ENCODE data around the gene CLDN19.
"Not testable (repeated sequence)": the region's sequence is repeated elsewhere in the genome, so short reads cannot be mapped to it uniquely, and the experiment has no call there.

CLDN19 gene

GRCh38 chr1:42734201-42735035 is 5.6 kb downstream of the CLDN19 start:
- TF ChIP-seq, protein P1, sequence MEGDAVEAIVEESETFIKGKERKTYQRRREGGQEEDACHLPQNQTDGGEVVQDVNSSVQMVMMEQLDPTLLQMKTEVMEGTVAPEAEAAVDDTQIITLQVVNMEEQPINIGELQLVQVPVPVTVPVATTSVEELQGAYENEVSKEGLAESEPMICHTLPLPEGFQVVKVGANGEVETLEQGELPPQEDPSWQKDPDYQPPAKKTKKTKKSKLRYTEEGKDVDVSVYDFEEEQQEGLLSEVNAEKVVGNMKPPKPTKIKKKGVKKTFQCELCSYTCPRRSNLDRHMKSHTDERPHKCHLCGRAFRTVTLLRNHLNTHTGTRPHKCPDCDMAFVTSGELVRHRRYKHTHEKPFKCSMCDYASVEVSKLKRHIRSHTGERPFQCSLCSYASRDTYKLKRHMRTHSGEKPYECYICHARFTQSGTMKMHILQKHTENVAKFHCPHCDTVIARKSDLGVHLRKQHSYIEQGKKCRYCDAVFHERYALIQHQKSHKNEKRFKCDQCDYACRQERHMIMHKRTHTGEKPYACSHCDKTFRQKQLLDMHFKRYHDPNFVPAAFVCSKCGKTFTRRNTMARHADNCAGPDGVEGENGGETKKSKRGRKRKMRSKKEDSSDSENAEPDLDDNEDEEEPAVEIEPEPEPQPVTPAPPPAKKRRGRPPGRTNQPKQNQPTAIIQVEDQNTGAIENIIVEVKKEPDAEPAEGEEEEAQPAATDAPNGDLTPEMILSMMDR (IDR thresholded peaks at IDR 0.05; ENCODE audit: extremely low read depth, missing control alignments), result no peak
- no peak for DNase-seq (ENCODE audit: low spot score)

DNA sequence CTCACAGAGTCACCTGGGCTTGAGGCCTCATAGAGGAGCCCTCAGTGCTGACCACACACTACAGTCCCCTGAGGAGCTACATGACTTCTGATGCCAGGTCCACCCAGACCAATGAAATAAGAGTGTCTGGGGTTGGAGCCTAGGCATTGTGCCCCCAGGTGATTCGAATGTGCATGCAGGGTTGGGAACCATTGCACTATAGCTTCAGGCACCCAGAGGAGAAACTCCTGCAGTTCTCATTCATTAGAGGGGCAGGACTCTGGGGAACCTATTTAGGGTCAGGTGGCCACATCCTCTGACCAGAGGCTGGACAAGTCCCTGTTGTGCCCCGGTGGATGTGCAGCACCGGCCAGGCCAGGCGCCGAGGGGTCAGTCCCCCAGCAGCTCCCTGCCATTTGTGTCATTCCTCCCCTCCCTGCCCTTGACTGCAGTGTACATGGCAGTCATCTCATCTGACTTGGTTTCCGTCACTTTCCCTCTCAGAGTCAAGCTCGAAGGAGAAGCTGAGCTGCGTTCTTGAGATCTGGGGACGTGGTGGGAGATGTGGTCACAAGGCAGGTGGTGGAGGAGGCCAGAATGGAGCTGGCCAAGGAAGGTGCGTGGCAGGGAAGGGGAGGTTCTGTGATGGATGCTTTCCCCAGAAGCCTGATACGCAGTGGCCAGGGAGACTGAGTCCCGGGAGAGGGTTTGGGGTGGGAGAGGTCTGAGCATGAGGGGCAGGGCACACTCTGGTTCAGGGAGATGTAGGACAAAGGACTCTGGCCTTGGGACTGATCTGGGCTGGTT is 6.4 kb downstream of the CLDN19 start:
- no peak for DNase-seq (ENCODE audit: low spot score)
- TF ChIP-seq, protein P1 (IDR thresholded peaks at IDR 0.05; ENCODE audit: extremely low read depth, missing control alignments), result no peak

GRCh38 chr1:42732126-42732680 is 7.8 kb downstream of the CLDN19 start:
- no peak for DNase-seq (ENCODE audit: low spot score)
- TF ChIP-seq, protein P1 (IDR thresholded peaks at IDR 0.05; ENCODE audit: extremely low read depth, missing control alignments), result no peak

GRCh38 chr1:42731585-42731984 is 8.5 kb downstream of the CLDN19 start:
- no peak for DNase-seq (ENCODE audit: low spot score)
- TF ChIP-seq, protein P1 (IDR thresholded peaks at IDR 0.05; ENCODE audit: extremely low read depth, missing control alignments), result no peak

DNA sequence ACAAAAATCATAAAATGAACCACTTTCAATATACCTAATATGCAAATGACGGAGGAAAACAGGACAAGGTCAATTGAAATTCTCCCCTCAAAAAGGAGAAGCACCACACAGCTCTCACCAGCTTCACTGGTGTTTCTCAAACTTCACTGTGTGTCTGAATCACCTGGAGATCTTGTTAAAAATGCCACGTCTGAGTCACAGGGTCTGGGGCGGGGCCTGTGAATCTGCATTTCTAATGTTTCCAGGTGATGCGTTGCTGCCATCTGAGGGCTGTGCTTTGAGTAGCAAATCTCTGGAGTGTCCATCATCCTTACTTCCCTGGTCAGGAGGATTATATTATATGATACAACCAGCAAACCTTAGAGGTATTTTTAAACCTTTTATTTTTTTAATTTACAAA is 9.0 kb downstream of the CLDN19 start:
- TF ChIP-seq, protein P1 (IDR thresholded peaks at IDR 0.05; ENCODE audit: extremely low read depth, missing control alignments), result no peak
- DNase-seq (ENCODE audit: low spot score), result peak; percentile 21

DNA sequence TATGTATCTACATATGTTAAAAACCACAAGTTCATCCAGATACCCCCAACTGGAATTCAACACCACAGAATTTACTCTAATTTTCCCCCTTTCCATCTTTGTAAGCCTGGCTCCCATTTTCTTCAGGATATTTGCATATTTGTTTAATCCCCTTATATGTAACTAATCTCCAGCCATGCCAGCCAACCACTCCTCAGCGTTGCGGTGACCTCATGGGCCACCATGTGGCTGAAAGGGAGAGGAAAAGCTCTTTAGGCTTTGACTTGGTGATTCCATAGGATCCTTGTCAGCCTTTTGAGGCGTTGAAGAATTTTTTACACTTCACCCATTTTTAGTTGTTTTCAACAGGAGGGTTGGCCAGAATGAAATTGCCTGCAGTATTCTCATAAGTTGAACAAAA is 10.0 kb downstream of the CLDN19 start:
- TF ChIP-seq, protein P1 (IDR thresholded peaks at IDR 0.05; ENCODE audit: extremely low read depth, missing control alignments), result no peak
- no peak for DNase-seq (ENCODE audit: low spot score)

DNA sequence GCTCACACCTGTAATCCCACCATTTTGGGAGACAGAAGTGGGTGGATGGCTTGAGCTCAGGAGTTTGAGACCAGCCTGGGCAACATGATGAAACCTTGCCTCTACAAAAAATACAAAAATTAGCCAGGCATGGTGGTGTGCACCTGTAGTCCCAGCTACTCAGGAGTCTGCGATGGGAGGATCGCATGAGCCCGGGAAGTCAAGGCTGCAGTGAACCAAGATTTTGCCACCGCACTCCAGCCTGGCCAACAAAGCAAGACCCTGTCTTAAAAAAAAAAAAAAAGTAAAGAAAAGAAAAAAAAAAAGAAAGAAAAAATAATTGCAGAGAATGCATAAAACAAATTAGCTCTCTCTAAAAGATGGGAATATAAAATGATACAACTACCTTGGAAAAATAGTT is 14.2 kb downstream of the CLDN19 start:
- not testable (repeated sequence) for DNase-seq (ENCODE audit: low spot score)
